Measurements from ENCODE around the gene SCYL2.

SCYL2 gene

GRCh38 chr12:100376161-100376560 is 109.2 kb downstream of the SCYL2 start:
- no peak for DNase-seq

- no peak for DNase-seq
Measured at GRCh38 chr12:100381379-100381778, 114.4 kb downstream of the SCYL2 start.

- DNase-seq: no peak
Measured at GRCh38 chr12:100382338-100382737, 115.4 kb downstream of the SCYL2 start.

- DNase-seq: no peak
Measured at GRCh38 chr12:100383586-100384558, 116.9 kb downstream of the SCYL2 start.

- DNase-seq: no peak
Measured at GRCh38 chr12:100384559-100384935, 117.6 kb downstream of the SCYL2 start.

GRCh38 chr12:100388382-100388781 is 121.4 kb downstream of the SCYL2 start:
- no peak for DNase-seq

Measured in hematopoietic multipotent progenitor cell treated with erythropoietin and hydrocortisone succinate and interleukin-3 and kit ligand, for 8 days (in vitro differentiated cells).